ENCODE results near the gene FAM120A. TPM values are rescaled to one million over a fixed set of nuclear protein-coding genes. Genes with fewer than 3 reads are reported as not detected.

The FAM120A gene
- total RNA-seq, 1 donor = 185 TPM

GRCh38 chr9:93463638-93464248 is 12.3 kb downstream of the FAM120A start:
- TF ChIP-seq CTCF (IDR thresholded peaks at IDR 0.05; ENCODE audit: insufficient read depth, low read depth, low read length) = no peak
- DNase-seq (ENCODE audit: low read depth) = no peak
- no peak overlapping the region for H3K4me3 ChIP-seq (ENCODE audit: low read depth, low read length)

GRCh38 chr9:93464395-93464794 is 12.9 kb downstream of the FAM120A start:
- no peak for TF ChIP-seq CTCF (IDR thresholded peaks at IDR 0.05; ENCODE audit: insufficient read depth, low read depth, low read length)
- DNase-seq (ENCODE audit: low read depth) = no peak
- H3K4me3 ChIP-seq (ENCODE audit: low read depth, low read length) = no peak overlapping the region

- DNase-seq (ENCODE audit: low read depth) = no peak
- TF ChIP-seq CTCF (IDR thresholded peaks at IDR 0.05; ENCODE audit: insufficient read depth, low read depth, low read length) = no peak
- H3K4me3 ChIP-seq (ENCODE audit: low read depth, low read length) = no peak overlapping the region
Observed at GRCh38 chr9:93464876-93465275, 13.4 kb downstream of the FAM120A start.

- no peak overlapping the region for H3K4me3 ChIP-seq (ENCODE audit: low read depth, low read length)
- DNase-seq (ENCODE audit: low read depth) = no peak
- TF ChIP-seq CTCF (IDR thresholded peaks at IDR 0.05; ENCODE audit: insufficient read depth, low read depth, low read length) = no peak
Observed at GRCh38 chr9:93465855-93466254, 14.4 kb downstream of the FAM120A start.

- DNase-seq (ENCODE audit: low read depth) = no peak
- no peak for TF ChIP-seq CTCF (IDR thresholded peaks at IDR 0.05; ENCODE audit: insufficient read depth, low read depth, low read length)
- no peak overlapping the region for H3K4me3 ChIP-seq (ENCODE audit: low read depth, low read length)
Observed at GRCh38 chr9:93466416-93467061, 15.1 kb downstream of the FAM120A start.

- no peak for DNase-seq (ENCODE audit: low read depth)
- no peak overlapping the region for H3K4me3 ChIP-seq (ENCODE audit: low read depth, low read length)
- TF ChIP-seq CTCF (IDR thresholded peaks at IDR 0.05; ENCODE audit: insufficient read depth, low read depth, low read length) = no peak
Observed at GRCh38 chr9:93467062-93467416, 15.6 kb downstream of the FAM120A start.

GRCh38 chr9:93467462-93467861 is 16.0 kb downstream of the FAM120A start:
- no peak for DNase-seq (ENCODE audit: low read depth)
- TF ChIP-seq CTCF (IDR thresholded peaks at IDR 0.05; ENCODE audit: insufficient read depth, low read depth, low read length) = no peak
- no peak overlapping the region for H3K4me3 ChIP-seq (ENCODE audit: low read depth, low read length)

All from fibroblast of villous mesenchyme (primary cell).